ENCODE measurements around the gene MYO9B.

MYO9B gene

DNA sequence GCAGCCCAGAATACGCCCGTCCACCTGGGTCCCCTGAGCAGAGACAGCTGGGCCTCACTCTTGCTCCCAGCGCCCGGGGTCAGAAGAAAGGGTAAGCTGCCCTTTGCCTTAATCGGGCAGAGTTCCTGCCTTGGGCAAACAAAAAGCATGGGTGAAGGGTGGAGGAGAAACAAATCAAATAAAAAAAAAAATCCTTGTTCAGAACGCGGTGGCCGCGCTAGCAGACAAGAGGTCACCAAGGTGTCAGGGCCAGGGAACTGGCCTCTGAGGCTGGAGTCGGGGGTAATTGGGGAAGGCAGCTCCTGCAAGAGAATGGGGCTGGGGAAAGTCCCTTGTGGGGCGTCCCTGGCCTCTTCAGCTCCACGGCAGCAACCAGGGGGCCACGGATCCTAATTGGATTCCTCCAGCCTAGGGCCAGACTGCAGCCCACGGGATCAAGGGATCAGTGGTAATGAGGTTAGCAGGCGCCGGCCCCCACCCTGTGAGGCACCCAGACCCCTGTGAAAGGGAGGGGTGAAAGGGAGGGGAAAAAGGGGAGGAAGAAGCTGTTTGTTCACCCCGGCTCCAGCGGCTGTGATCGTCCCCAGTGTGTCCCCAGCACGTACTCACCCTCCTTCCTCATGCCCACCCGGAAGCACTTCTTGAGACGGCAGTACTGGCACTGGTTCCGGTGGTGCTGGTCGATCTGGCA lies 164.6 kb downstream of the MYO9B start:
- TF ChIP-seq GATA3 (IDR thresholded peaks at IDR 0.05; ENCODE audit: low read depth, low read length) (no peak), GATA2 (IDR thresholded peaks at IDR 0.05; ENCODE audit: low read depth, low read length) (no peak)

DNA sequence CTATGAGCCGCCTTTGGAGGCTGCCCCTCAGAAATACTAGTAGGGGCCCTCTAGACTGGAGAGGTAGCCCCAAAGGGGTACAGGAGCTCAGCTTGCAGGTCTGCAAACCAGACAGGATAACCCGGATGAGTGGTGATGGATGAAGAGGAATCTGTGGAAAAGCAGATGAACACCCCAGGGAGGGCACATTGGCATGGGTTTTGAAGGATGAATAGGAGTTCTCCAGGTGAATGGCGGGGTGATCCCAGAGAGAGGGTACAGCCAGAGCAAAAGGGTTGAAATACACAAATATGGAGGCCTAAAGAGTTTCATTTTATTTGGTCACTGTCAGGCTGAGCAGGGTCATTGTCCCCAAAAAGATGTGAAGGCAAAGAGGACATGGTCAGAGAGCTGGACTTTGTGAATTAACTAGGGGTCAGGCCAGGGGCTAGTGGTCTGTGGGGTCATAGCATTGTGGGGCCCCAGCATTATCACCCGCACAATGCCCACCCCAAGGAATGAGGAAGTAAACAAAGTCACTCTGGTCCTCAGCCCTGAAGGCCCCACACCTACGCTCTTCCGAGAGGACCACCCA lies 165.3 kb downstream of the MYO9B start:
- TF ChIP-seq GATA2 (IDR thresholded peaks at IDR 0.05; ENCODE audit: low read depth, low read length), result no peak
- TF ChIP-seq GATA3 (IDR thresholded peaks at IDR 0.05; ENCODE audit: low read depth, low read length), result no peak

DNA sequence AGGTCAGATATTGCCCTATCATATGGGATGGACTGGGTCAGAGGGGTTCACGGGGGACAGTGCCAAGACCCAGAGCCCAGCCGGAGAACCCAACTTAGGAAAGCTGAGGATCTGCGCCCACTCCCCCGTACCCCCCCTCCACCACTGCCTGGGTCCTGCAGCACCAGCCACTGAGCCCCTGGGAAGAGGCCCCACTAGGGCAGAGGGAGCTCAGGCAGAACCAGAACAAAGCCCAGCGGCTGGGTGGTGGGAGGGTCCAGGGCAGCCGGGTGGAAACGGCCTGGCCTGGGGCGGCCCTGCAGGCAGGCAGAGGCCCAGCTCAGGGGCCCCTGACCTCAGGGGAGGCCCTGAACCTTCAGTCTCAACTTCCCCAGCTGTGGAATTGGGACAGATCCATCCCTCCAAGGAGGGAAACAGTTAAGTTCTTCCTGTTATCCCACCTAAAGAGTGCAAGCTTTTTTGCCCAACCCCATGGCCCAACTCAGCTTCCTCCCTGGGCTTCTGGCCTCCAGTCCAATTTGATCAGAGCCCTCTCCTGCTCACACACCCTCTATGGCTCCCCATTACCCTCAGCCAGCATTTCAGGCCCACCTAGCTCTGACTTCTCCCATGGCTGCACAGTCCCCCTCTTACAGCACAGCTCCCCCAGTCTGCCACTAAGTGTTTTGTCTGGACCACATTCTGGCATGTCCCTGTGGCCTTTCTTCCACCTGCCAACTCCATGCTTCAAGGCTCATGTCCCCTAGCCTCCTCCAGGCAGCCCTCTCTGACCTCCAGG lies 167.0 kb downstream of the MYO9B start:
- TF ChIP-seq GATA3 (IDR thresholded peaks at IDR 0.05; ENCODE audit: low read depth, low read length) (no peak), GATA2 (IDR thresholded peaks at IDR 0.05; ENCODE audit: low read depth, low read length) (no peak)

DNA sequence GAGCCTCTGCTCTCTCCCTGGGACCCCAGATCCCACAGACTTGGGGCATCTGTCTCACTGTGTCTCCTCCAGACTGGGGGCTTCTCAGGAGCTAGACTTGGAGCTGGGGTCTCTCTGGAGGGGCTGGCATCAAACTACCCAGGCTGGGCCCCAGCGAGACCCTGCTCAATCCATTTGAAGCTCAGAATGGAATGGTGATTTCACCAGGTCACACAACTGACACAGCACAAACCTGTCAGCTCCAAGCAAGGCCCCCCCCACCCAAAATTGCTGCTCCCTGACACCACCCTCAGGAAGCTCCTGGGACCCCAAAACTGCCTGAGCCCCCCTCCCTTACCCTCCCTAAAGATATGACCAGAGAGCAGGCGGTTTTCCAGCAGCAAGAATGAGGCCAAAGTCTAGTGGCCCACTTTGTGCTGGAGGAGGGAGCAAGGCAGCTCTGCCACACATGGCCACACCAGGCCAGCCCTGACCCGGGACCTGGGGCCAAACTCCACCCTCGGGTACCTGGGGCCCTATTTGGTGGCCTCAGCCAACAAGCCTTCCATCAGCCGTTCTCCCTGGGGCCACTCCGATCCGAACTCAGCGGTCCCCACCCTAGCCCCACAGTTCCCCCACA lies 167.7 kb downstream of the MYO9B start:
- TF ChIP-seq GATA3 (IDR thresholded peaks at IDR 0.05; ENCODE audit: low read depth, low read length) (no peak), GATA2 (IDR thresholded peaks at IDR 0.05; ENCODE audit: low read depth, low read length) (no peak)

DNA sequence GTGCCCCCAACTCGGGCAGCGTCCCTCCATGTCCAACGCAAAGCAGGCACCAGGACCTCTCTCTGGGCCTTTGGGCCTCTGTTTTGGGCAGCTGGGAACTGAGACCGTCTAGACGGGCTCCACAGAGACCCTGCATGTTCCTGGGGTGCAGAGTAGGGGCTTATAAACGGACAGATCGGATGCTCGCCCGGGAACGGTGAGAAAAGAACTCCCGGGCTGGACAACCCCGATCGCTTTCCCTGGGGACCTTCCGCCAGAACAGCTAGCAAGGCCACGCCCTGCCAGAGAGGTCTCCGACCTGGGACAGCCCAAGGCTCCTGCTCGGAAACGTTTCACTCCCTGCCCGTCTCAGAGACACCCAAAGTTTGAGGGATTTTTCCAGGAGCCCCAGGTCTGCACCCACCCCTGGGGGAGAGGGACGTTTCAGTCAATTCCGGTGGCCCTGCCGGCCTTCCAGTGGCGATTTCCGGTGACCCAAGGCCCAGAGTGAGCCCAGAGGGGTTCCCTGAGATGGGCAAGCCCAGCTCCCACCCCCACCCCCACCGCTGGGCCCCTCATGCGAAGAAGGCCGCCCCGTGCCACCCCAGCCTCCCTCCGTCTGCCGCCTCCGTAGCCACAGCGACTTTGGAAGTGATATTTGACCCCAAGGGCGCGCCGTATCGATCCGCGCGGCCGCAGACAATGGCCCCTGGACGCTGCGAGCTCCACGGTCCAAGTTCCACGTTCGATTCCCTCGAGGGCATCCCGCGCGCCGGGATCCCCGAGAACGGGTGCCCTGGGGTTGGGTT lies 168.4 kb downstream of the MYO9B start:
- no peak for TF ChIP-seq GATA3 (IDR thresholded peaks at IDR 0.05; ENCODE audit: low read depth, low read length)

DNA sequence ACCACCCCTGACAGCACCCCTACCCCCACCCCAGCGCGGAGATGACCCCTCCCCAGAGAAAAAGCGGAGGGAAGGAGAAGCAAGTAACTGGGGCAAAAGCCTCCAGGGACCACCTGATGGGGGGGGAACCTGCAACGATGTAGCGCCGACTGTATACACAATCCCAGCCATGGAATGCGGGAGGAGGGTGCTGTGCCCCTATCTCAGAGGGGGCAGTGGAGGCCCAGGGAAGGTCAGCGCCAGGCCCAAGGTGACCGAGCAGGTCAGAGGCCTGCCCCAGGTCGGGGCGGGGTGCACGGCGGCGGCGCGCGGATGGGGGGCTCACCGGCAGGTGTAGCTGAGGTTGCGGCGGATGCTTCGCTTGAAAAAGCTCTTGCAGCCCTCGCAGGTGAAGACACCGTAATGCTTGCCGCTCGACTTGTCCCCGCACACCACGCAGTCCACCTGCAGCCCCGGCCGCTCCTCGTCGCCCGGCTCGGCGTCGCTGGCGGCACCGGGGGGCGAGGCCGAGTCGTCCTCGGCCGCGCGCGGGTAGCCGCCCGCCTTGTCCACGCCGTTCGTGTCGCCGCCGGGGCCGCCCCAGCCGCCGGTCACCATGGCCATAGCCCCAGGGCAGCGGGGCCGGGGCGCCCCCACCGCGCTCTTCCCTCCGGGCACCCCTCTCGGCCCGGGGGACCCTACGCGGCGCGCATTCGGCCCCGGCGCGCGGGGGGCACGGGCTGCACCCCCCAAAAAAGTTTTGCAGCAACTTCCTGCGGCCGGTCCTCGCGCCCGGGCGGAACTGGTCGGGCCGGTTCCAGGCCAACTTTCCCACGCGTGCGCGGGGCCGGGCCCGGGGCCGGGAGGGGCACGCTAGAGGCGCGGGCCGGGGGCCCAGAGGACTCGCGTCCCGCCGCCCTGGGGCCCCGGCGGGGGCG lies 169.3 kb downstream of the MYO9B start:
- TF ChIP-seq GATA3 (IDR thresholded peaks at IDR 0.05; ENCODE audit: low read depth, low read length) (no peak), GATA2 (IDR thresholded peaks at IDR 0.05; ENCODE audit: low read depth, low read length) (no peak)

DNA sequence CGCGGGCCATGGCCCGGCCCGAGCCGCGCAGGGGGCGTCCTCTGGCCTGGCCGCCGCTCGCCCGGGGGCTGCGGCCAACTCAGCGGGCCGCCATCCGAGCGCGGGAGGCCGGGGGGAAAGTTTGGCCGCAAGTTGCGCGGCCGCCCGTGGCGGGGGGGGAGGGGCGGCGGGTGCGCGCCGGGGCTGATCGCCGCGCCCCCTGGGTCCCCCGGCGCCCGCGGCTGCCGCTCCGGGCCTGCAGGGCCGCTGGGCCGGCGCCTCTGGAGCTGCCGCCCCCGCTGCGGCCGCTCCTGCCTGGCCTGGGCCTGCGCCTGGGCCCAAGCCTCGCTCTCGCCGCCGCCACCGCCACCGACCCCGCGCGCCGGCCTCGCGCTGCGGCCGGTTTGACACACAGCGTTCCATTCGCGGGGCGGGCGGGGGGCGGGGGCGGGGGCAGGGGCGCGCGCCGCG lies 170.0 kb downstream of the MYO9B start, which contains the start of gene NR2F6:
TSS of gene NR2F6 (minus strand) at position 385 of the 450 bp plus-strand sequence. CDS start 699 bp downstream, outside the sequence.
- TF ChIP-seq GATA3 (IDR thresholded peaks at IDR 0.05; ENCODE audit: low read depth, low read length), result no peak
- no peak for TF ChIP-seq GATA2 (IDR thresholded peaks at IDR 0.05; ENCODE audit: low read depth, low read length)

DNA sequence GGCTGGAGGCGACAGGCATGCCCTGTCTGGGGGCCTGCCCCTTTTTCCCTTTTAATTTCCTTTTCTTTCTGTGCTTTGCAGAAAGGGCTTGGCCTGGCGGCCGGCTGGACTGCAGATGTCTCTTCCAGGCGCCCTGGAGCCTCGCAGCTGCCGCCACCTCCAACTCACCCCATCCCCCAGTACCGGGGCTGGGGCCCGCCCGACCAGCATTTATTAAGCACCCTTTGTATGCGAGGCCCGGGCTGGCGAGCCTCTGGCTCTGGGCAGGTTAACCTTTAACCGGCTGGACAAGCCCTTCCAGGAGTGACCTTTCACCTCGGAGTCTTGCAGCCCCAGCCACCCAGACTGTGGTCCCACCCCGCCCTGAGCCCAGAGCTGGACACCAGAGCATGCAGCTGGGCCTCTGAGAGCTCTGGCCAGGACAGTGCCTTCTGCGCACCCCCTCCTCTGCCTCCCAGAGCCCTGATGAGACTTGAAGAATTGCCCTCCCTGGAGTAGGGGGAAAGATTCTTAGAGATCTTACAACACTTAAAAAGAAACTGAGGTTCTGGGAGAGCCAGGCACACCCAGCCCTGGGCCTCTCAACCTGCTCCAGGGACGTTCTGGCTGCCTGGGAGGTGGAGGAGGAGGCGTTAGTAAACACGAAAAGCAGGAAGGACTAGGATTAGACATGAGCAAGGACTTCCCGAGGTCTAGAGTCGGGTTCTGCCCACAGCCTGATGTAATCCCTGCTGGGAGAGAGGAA lies 171.3 kb downstream of the MYO9B start:
- no peak for TF ChIP-seq GATA2 (IDR thresholded peaks at IDR 0.05; ENCODE audit: low read depth, low read length)
- TF ChIP-seq GATA3 (IDR thresholded peaks at IDR 0.05; ENCODE audit: low read depth, low read length), result no peak

DNA sequence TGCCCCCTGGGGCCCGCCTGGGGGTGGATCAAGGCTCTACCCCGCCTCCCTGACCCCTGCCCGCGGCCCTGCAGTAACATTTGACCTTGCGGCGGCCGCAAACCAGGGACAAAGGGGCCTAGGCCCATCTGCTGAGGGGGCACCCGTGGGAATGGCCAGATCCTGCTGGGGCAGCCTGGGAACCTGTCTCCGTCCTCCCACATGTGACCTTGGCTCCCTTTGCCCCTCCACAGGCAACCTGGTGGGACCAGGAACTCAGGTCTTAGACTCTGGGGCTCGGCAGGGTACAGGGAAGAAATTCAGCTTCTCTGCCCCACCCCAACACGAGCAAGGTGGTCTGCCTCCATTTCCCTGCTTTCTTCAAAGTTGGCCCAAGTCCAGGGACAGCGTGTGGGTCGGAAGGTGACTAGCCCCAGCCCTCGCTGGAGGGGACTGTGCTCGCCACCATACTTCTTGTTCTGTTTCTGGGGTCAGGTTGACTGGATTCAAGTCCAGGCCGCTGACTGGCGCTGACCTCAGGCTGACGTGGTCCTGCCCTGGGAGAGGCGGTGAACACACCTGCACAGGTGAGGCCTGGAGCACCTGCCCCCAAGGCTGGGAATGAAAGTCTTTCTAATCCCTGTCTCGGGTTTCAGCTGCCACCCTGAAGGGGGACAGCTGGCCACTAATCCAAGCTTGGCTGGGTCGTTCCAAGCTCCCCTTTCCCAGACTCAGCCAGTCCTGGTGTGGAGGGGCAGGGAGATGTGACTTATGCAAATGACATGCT lies 172.6 kb downstream of the MYO9B start:
- TF ChIP-seq GATA3 (IDR thresholded peaks at IDR 0.05; ENCODE audit: low read depth, low read length), result no peak
- no peak for TF ChIP-seq GATA2 (IDR thresholded peaks at IDR 0.05; ENCODE audit: low read depth, low read length)

DNA sequence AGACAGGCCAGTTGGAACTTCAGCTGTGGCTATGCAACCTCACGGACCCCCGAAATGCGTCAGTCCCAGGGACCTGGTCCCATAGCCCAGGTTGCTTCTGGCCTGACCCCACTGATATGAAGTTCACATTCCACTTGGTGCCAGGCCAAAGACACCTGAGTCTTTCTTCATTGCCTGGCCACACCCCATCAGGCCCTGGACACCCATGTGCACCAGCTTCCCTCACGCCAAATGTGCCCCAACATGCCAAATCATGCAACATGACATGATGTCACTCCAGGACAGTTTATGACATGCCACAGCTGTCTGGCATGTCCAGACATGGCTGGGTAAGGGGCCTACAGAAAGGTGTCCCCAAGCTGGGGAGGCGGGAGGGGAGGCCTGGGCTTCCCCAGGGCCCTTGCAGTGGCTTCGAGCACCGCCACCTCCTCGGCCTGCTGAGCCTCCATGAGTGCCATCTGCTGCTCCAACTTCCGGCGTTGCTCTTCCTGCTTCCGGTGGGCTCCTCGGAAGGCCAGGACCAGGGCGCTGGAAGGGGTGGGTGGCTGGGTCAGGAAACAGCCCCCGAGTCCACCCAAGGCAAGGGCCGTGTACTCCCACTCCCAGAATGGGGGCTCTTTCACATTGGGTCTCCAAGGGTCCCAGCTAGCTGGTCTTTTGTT lies 174.4 kb downstream of the MYO9B start:
- TF ChIP-seq GATA2 (IDR thresholded peaks at IDR 0.05; ENCODE audit: low read depth, low read length), result no peak
- no peak for TF ChIP-seq GATA3 (IDR thresholded peaks at IDR 0.05; ENCODE audit: low read depth, low read length)

DNA sequence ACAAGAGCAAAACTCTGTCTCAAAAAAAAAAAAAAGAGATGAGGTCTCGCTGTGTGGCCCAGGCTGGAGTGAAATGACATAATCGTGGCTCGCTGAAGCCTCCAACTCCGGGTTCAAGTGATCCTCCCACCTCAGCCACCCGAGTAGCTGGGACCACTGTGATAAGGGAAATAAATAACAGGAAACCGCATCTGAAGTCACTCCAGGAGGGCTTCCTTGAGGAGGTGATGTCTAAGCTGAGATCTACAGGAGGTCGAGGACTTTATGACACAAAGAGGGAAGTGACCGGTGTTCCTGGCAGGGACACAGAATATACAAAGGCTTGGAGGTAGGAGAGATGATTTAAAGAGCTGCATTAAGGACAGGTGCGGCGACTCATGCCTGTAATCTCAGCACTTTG lies 179.1 kb downstream of the MYO9B start:
- no peak for TF ChIP-seq GATA3 (IDR thresholded peaks at IDR 0.05; ENCODE audit: low read depth, low read length)
- no peak for TF ChIP-seq GATA2 (IDR thresholded peaks at IDR 0.05; ENCODE audit: low read depth, low read length)

Data from SH-SY5Y (cell line).